ENCODE measurements around the gene RAPGEF4.
"Not testable (repeated sequence)": the region's sequence is repeated elsewhere in the genome, so short reads cannot be mapped to it uniquely, and the experiment has no call there.

Gene RAPGEF4

GRCh38 chr2:173010233-173010632 is 274.6 kb downstream of the RAPGEF4 start:
- no peak for DNase-seq

GRCh38 chr2:173016451-173016850 is 280.8 kb downstream of the RAPGEF4 start:
- DNase-seq, result no peak

GRCh38 chr2:173017646-173018420 is 282.2 kb downstream of the RAPGEF4 start:
- DNase-seq, result no peak

- no peak for DNase-seq
Observed at GRCh38 chr2:173019755-173020154, 284.1 kb downstream of the RAPGEF4 start.

- no peak for DNase-seq
Observed at GRCh38 chr2:173021939-173022371, 286.3 kb downstream of the RAPGEF4 start.

GRCh38 chr2:173023718-173024117 is 288.1 kb downstream of the RAPGEF4 start:
- DNase-seq, result no peak

GRCh38 chr2:173026479-173026878 is 290.8 kb downstream of the RAPGEF4 start:
- DNase-seq, result no peak

GRCh38 chr2:173027181-173028128 is 291.8 kb downstream of the RAPGEF4 start:
- peak; percentile 72 for DNase-seq

GRCh38 chr2:173028141-173028540 is 292.5 kb downstream of the RAPGEF4 start:
- DNase-seq, result no peak

- no peak for DNase-seq
Observed at GRCh38 chr2:173028671-173029070, 293.0 kb downstream of the RAPGEF4 start.

- no peak for DNase-seq
Observed at GRCh38 chr2:173030561-173031490, 295.2 kb downstream of the RAPGEF4 start.

- no peak for DNase-seq
Observed at GRCh38 chr2:173032032-173032431, 296.4 kb downstream of the RAPGEF4 start.

- no peak for DNase-seq
Observed at GRCh38 chr2:173033084-173033483, 297.4 kb downstream of the RAPGEF4 start.

- no peak for DNase-seq
Observed at GRCh38 chr2:173034143-173034542, 298.5 kb downstream of the RAPGEF4 start.

GRCh38 chr2:173037245-173038120 is 301.8 kb downstream of the RAPGEF4 start:
- DNase-seq, result no peak

GRCh38 chr2:173038257-173038656 is 302.6 kb downstream of the RAPGEF4 start:
- DNase-seq, result not testable (repeated sequence)

GRCh38 chr2:173040729-173041128 is 305.1 kb downstream of the RAPGEF4 start:
- no peak for DNase-seq

GRCh38 chr2:173043476-173043875 is 307.8 kb downstream of the RAPGEF4 start:
- no peak for DNase-seq

GRCh38 chr2:173043897-173044519 is 308.4 kb downstream of the RAPGEF4 start:
- no peak for DNase-seq

- no peak for DNase-seq
Observed at GRCh38 chr2:173044686-173045085, 309.0 kb downstream of the RAPGEF4 start.

GRCh38 chr2:173045181-173045580 is 309.5 kb downstream of the RAPGEF4 start:
- DNase-seq, result no peak
